ENCODE data around the gene TBL1XR1.

- TF ChIP-seq CTCF (IDR thresholded peaks at IDR 0.05), result no peak
- no peak for TF ChIP-seq POLR2A (IDR thresholded peaks at IDR 0.05)
These were observed 131.2 kb downstream of the TBL1XR1 start for GRCh38 chr3:177066068-177066467.
